ENCODE measurements around the gene MAN1A2. TPM values are rescaled to one million over a fixed set of nuclear protein-coding genes. Genes with fewer than 3 reads are reported as not detected.
"Not testable (repeated sequence)": the region's sequence is repeated elsewhere in the genome, so short reads cannot be mapped to it uniquely, and the experiment has no call there.

MAN1A2 gene
- total and polyA plus RNA-seq, 9 of the 15 experiments (the other 6 are each of a cell fraction or from before 2014, with no cell fraction given) = 4.2 to 38.4 (median 18.7) TPM

- intact Hi-C loops (cut with micrococcal nuclease); H3K36me3 ChIP-seq (ENCODE audit: control insufficient read depth, insufficient read depth, low read length); H3K4me3 ChIP-seq; H3K4me1 ChIP-seq (replicated peaks in 1 of 2; ENCODE audit: control insufficient read depth in 2 of 2, insufficient read depth in 2 of 2, low read length in 2 of 2); ATAC-seq; in situ Hi-C loops (cut with MboI); BruUV-seq (replicated peaks); H3K4me2 ChIP-seq (ENCODE audit: insufficient read depth, low read length); H3K79me2 ChIP-seq (ENCODE audit: control insufficient read depth, insufficient read depth, low read length); H3K27me3 ChIP-seq (ENCODE audit: control insufficient read depth in 2 of 2, insufficient read depth in 2 of 2, low read length in 2 of 2); DNase-seq (ENCODE audit: extremely low read depth in 1 of 4, low spot score in 3 of 4); H3K9me1 ChIP-seq (ENCODE audit: control insufficient read depth, insufficient read depth, low read length); H4K20me1 ChIP-seq (replicated peaks; ENCODE audit: control insufficient read depth, insufficient read depth, low read length); FAIRE-seq; H3K9ac ChIP-seq (ENCODE audit: insufficient read depth in 1 of 2, low read depth in 2 of 2, low read length in 2 of 2); CTCF ChIA-PET (ENCODE audit: low intra/inter-chr PET ratio); H3K9me3 ChIP-seq (replicated peaks; ENCODE audit: control insufficient read depth, insufficient read depth, low read depth, low read length): not testable (repeated sequence)
- peak overlapping the region; percentile 86 for H2AFZ ChIP-seq (ENCODE audit: low read depth, low read length)
- TF ChIP-seq YY1 (IDR thresholded peaks at IDR 0.05; ENCODE audit: borderline replicate concordance in 1 of 3, control insufficient read depth in 1 of 3, extremely low read depth in 1 of 3, insufficient read depth in 3 of 3, insufficient read length in 1 of 3, insufficient replicate concordance in 2 of 3, low read depth in 1 of 3, low read length in 2 of 3) (peak in 1 of 3 experiments; percentile 55), ZNF592 (IDR thresholded peaks at IDR 0.05) (0 out of 2 replicates have a peak, but pooled peaks have one; percentile 21)
- H3K27ac ChIP-seq (ENCODE audit: extremely low read depth, low read depth, low read length) = peak overlapping the region; percentile 50; the same call in 1 of the 3 replicates
- POLR2A ChIA-PET = interaction anchor here (0.8 kb wide), 2 partner anchors 16 to 314 kb away, joined by 3 read pairs; no protein-coding TSS in a partner anchor
- WGBS (ENCODE audit: insufficient coverage, low coverage, missing lambda C conversion rate) = 82% methylated on average over 6 of the region's 8 CpGs
Observed at GRCh38 chr1:117358604-117358887, 8.7 kb upstream of the MAN1A2 start.

Measured in K562 (cell line).